Panc1 (cell line): ENCODE measurements around the gene ARRDC5.

Experiments used
- SIN3A ChIP-seq: IDR thresholded peaks from 2 replicates; pipeline ENCODE4 v1.6.1; 2012; ENCODE audit warnings: low read depth, mild to moderate bottlenecking, low read length, moderate library complexity, borderline replicate concordance; ENCODE audit not compliant: insufficient read depth
- TCF7L2 ChIP-seq: IDR thresholded peaks from 2 replicates; pipeline ENCODE4 v1.6.1; 2011; ENCODE audit warnings: mild to moderate bottlenecking, low read depth, low read length, inconsistent platforms
- TF ChIP-seq, protein P1 (sequence below): fragments of 450-650 bp; IDR thresholded peaks from 2 replicates; pipeline ENCODE4 v1.5.1; 2017; ENCODE audit warnings: mild to moderate bottlenecking
- TF ChIP-seq, protein P2 (sequence below), 2 experiments: IDR thresholded peaks; 2 replicates each; pipeline ENCODE4 v1.6.1; 2011 to 2012; ENCODE audit warnings: low read depth in 2 of 2, control low read depth in 1 of 2, low read length in 1 of 2, mild to moderate bottlenecking in 1 of 2, moderate library complexity in 1 of 2; ENCODE audit not compliant: insufficient read depth in 1 of 2

DNA sequence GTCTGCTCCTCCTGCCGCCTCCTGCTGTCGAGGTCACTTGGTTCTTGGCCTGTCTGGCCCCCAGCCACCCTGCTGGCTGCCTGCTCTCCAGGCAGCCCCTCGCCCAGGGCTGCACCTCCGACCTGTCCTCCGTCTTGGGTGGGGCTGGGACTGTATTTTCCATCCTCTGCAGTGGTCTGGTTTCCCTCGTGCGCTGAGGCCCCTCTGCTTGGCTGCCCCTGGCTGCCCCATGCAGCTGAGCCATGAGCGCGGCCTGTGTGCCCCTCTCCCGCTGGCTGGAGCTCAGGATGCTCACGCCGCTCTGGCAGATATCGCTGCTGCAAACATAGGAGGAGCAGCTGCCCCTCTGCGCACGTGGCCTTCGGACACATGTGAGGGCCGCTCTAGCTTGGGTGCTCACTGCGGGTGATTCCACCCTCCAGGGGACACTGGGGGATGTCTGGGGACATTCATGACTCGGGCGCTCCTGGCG, 20.6 kb upstream of the ARRDC5 start:
- TF ChIP-seq SIN3A (no peak), TCF7L2 (no peak)
- TF ChIP-seq, protein P1, sequence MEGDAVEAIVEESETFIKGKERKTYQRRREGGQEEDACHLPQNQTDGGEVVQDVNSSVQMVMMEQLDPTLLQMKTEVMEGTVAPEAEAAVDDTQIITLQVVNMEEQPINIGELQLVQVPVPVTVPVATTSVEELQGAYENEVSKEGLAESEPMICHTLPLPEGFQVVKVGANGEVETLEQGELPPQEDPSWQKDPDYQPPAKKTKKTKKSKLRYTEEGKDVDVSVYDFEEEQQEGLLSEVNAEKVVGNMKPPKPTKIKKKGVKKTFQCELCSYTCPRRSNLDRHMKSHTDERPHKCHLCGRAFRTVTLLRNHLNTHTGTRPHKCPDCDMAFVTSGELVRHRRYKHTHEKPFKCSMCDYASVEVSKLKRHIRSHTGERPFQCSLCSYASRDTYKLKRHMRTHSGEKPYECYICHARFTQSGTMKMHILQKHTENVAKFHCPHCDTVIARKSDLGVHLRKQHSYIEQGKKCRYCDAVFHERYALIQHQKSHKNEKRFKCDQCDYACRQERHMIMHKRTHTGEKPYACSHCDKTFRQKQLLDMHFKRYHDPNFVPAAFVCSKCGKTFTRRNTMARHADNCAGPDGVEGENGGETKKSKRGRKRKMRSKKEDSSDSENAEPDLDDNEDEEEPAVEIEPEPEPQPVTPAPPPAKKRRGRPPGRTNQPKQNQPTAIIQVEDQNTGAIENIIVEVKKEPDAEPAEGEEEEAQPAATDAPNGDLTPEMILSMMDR = no peak
- TF ChIP-seq, protein P2, sequence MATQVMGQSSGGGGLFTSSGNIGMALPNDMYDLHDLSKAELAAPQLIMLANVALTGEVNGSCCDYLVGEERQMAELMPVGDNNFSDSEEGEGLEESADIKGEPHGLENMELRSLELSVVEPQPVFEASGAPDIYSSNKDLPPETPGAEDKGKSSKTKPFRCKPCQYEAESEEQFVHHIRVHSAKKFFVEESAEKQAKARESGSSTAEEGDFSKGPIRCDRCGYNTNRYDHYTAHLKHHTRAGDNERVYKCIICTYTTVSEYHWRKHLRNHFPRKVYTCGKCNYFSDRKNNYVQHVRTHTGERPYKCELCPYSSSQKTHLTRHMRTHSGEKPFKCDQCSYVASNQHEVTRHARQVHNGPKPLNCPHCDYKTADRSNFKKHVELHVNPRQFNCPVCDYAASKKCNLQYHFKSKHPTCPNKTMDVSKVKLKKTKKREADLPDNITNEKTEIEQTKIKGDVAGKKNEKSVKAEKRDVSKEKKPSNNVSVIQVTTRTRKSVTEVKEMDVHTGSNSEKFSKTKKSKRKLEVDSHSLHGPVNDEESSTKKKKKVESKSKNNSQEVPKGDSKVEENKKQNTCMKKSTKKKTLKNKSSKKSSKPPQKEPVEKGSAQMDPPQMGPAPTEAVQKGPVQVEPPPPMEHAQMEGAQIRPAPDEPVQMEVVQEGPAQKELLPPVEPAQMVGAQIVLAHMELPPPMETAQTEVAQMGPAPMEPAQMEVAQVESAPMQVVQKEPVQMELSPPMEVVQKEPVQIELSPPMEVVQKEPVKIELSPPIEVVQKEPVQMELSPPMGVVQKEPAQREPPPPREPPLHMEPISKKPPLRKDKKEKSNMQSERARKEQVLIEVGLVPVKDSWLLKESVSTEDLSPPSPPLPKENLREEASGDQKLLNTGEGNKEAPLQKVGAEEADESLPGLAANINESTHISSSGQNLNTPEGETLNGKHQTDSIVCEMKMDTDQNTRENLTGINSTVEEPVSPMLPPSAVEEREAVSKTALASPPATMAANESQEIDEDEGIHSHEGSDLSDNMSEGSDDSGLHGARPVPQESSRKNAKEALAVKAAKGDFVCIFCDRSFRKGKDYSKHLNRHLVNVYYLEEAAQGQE (IDR thresholded peaks at IDR 0.05; ENCODE audit: insufficient read depth in 1 of 2, low read depth in 2 of 2, low read length in 1 of 2) = no peak
